Measurements from ENCODE around the gene SLFN11.

GRCh38 chr17:35377068-35377467, 3.6 kb upstream of the SLFN11 start:
- TF ChIP-seq CTCF (IDR thresholded peaks at IDR 0.05) (no peak), POLR2A (IDR thresholded peaks at IDR 0.05) (no peak)
